HG03442 (cell line): ENCODE measurements around the gene GALNT14.
"Not testable (repeated sequence)": the region's sequence is repeated elsewhere in the genome, so short reads cannot be mapped to it uniquely, and the experiment has no call there.

ENCODE experiments used
- ATAC-seq: cut with Tn5 transposase; IDR thresholded peaks from one replicate; pipeline ENCODE4 v1.9.1; 2021; ENCODE audit warnings: mild to moderate bottlenecking, moderate library complexity; ENCODE audit not compliant: unreplicated experiment

Gene GALNT14

GRCh38 chr2:31138037-31138962, at the start of gene GALNT14:
Gene GALNT14 (minus strand): TSS chr2:31138440. CDS start chr2:31138086, 354 bp downstream.
- ATAC-seq, result no peak

- no peak for ATAC-seq
Observed at GRCh38 chr2:31187166-31187565, 48.9 kb upstream of the GALNT14 start.

- ATAC-seq, result not testable (repeated sequence)
Observed at GRCh38 chr2:31183973-31184372, 45.7 kb upstream of the GALNT14 start.

GRCh38 chr2:31176742-31177141, 38.5 kb upstream of the GALNT14 start:
- ATAC-seq, result no peak

GRCh38 chr2:31171142-31171541, 32.9 kb upstream of the GALNT14 start:
- no peak for ATAC-seq

GRCh38 chr2:31170071-31170698, 31.9 kb upstream of the GALNT14 start:
- ATAC-seq, result peak; percentile 73

- no peak for ATAC-seq
Observed at GRCh38 chr2:31168291-31168690, 30.1 kb upstream of the GALNT14 start.

GRCh38 chr2:31166925-31167324, 28.7 kb upstream of the GALNT14 start:
- no peak for ATAC-seq

GRCh38 chr2:31163011-31163539, 24.8 kb upstream of the GALNT14 start:
- ATAC-seq, result no peak

- no peak for ATAC-seq
Observed at GRCh38 chr2:31161637-31162036, 23.4 kb upstream of the GALNT14 start.

GRCh38 chr2:31151501-31151900, 13.3 kb upstream of the GALNT14 start:
- no peak for ATAC-seq

GRCh38 chr2:31150120-31150670, 12.0 kb upstream of the GALNT14 start:
- no peak for ATAC-seq

- ATAC-seq, result no peak
Observed at GRCh38 chr2:31148514-31148913, 10.3 kb upstream of the GALNT14 start.

GRCh38 chr2:31147645-31148044, 9.4 kb upstream of the GALNT14 start:
- ATAC-seq, result no peak

- ATAC-seq, result no peak
Observed at GRCh38 chr2:31142110-31142509, 3.9 kb upstream of the GALNT14 start.

GRCh38 chr2:31141443-31142085, 3.3 kb upstream of the GALNT14 start:
- ATAC-seq, result no peak

GRCh38 chr2:31140151-31140550, 1.9 kb upstream of the GALNT14 start:
- no peak for ATAC-seq

- no peak for ATAC-seq
Observed at GRCh38 chr2:31139671-31140070, 1.4 kb upstream of the GALNT14 start.

GRCh38 chr2:31137211-31138036, 816 bp downstream of the GALNT14 start:
- ATAC-seq, result no peak

- ATAC-seq, result no peak
Observed at GRCh38 chr2:31136732-31137131, 1.5 kb downstream of the GALNT14 start.
